GF-D8 (cell line): Measurements from ENCODE around the gene KLF7.

Source experiments
- DNase-seq: peaks from one replicate; lab custom pipeline; 2025; lab: John Stamatoyannopoulos, UW

Gene KLF7

DNA sequence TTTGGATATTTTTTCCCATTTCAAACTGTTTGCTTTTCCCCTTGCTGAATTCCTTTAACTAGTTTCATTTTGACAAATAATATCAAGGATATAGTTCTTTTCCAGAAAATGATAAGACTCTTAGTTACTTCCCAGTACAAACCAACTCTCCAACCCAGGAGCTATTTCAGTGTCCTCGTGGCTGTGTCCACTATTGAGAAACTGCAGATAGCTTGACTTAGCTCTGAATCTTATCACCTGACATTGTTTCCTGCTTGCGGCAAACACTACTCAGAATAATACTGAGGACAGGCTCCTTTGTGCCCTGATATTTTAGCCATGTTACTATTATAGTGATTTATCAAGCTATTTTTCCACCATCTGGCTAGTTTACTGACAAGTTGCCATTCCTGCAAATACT lies 74.6 kb downstream of the KLF7 start:
- DNase-seq, result no peak

- DNase-seq, result no peak
These were observed 75.4 kb downstream of the KLF7 start for GRCh38 chr2:207090389-207090788.

DNA sequence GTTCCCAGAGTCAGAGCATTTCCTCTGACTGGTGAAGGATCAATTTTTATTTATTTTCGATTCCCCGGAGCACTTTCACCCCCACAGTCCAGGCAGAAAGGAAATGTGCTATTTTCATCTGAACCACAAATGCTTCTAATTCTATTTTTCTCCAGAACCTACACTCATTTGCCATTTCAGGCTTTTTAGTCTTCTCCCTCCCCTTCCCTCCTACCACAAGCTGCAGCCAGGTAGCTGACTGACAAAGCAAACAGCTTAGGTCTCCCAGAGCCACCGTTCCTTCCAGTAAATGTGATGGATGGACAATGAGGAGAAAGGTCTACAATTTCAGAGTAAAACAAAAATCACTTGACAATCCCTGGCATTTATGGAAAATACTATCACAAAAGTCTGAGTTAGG lies 76.9 kb downstream of the KLF7 start:
- DNase-seq, result no peak

DNA sequence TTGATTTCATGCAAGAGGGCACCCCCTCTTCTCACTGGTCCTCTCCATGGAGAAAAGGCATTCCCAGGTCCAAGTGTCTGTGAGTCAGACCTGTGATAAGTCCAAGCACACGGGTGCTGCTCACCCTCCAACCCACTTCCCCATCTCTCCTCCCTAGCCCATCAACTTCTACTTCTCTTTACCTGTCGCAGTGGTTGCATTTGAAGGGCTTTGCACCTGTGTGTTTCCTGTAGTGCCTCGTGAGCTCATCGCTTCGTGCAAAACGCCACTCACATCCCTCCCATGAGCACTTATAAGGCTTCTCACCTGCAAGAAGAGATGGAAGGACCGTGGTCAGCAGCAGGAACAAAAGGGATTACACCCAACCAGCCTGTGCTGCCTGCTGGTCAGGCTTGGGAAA lies 77.5 kb downstream of the KLF7 start:
- no peak for DNase-seq

- no peak for DNase-seq
These were observed 78.5 kb downstream of the KLF7 start for GRCh38 chr2:207087046-207087902.

DNA sequence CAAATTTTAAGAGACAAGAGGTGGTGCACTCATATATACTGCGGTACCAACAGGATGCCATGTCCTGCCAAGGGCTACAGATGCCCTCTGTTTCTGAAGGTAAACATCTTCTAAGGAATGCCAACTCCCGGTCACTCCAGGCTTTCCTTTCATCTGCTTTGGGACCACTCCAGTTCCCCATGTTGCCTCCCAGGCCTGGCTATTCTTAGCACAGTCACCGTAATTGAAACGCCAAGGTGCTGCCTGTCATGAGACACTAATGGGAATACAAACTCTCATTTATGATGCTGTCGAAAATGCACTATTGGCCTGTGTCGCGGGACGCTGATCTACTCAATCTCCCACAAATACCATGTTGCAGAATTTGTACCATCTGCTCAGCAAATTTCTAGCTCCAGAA lies 79.6 kb downstream of the KLF7 start:
- no peak for DNase-seq

DNA sequence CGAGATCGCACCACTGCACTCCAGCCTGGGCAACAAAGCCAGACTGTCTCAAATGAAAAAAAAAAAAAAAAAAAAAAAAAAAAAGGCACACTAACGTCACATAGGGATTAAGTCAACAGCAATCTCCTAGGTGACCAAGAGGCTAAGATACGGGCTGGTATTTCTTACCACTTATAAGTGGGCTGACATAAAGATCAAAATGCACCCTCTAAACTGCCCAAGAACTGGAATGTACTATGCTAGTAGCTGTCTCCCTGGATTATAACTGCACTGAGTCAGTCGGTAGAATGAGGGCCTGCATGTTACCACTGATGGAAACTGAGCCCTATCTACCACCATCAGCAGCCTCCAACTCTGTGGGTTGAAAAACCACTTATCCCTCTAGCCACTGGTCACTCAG lies 80.6 kb downstream of the KLF7 start:
- DNase-seq, result no peak

GRCh38 chr2:207083361-207084110 lies 82.2 kb downstream of the KLF7 start:
- no peak for DNase-seq

DNA sequence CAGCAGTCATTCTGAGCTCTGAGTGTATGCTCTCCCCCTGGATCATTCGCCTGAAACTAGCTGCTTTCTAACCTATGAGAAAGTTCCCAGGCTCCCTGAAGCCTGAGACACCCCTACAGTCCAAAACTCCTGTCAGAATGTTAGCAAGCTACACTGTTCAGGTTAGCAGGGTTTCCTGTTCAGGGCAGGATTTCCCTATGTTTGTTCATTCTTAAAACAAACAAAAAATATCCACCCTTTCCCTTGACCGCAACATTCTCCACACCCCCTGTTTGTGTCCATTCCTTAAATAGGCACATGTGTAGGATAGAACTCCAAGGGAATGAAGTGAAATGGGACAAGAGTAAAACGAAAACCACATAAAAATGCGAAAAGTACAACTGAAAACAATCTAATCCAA lies 83.1 kb downstream of the KLF7 start:
- no peak for DNase-seq

DNA sequence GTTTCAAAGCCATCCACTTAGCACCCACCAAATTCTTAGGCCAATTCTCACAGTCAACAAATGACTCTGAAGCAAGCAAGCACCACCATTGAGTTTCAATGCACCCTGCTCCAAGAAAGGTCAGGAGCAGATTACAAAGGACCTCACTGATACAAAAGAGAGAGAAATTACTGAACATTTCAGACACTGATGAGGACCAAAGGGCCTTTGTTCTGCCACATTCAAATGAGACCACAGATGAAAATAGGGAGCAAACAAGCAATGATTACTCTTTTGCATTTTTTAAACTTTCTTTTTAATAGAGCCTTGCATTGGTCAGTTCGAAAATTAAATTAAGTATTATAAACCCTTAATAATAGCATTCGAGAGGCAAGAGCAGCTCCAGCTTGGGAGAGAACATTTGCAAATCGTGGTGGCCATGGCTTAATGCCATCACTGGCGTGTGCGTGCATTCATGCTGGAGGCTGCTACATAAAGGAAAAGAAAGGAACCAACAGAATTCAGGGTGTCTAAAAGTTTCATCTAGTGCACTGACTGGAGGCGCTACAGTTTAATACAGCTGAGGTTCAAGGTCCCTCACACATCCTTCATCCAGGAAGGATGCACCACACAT lies 87.5 kb downstream of the KLF7 start:
- DNase-seq, result no peak

DNA sequence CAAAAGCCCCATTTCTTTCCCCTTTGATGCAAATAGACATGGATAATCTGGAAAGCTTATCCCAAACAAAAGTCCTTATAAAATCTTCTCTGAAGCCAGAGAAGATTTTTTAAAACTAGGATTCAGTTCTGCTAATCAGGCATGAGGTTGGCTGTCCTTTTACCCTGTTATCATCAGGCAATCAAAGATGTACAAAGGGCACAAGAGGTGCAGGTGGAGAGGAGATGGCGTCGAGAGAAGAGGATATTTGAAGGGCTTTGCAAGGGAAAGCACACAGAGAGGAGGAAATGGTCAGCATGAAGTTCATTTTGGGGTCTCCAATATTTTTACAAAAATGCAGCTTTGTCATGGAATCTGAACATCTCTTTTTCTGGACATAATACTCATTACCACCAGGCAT lies 88.5 kb downstream of the KLF7 start:
- no peak for DNase-seq

DNA sequence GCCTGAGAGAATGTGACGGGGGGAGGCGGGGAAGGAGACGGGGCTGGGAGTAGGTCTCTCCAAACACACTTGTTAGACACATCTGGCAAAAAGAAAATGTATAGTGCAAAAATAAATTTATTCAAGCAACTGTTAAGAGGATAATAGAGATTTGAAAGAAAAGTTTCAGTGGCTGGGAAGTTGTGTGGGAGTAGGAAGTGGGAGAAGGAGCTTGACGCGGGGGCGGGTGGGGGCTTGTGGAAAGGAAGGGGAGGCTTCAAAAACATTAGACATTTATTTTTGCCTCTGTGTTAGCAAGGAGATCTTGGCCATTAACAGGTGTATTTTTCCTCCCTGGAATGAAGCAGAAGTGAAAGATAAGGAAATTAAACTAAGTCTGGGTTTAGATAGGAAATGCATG lies 90.3 kb downstream of the KLF7 start:
- DNase-seq, result no peak

GRCh38 chr2:207073801-207074678 lies 91.7 kb downstream of the KLF7 start:
- DNase-seq, result no peak

GRCh38 chr2:207073412-207073800 lies 92.3 kb downstream of the KLF7 start:
- no peak for DNase-seq

DNA sequence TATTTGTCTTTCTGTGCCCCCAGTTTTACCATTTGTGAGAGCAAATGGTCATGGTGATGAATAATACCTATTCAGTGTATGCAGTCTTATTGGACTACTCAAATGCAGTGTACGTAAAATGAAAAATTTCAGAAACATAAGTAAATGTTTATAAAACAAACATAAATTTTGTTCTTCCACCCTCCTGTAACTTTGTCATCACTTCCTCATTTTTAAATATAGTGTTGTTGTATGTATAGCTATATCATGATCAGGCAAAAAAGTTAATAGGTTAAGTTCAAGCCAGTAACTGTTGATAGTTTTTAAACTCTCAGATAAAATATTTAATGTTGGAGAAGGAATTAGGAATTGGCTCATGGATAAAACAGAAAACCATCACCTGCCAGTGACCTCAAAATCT lies 93.2 kb downstream of the KLF7 start:
- DNase-seq, result no peak

DNA sequence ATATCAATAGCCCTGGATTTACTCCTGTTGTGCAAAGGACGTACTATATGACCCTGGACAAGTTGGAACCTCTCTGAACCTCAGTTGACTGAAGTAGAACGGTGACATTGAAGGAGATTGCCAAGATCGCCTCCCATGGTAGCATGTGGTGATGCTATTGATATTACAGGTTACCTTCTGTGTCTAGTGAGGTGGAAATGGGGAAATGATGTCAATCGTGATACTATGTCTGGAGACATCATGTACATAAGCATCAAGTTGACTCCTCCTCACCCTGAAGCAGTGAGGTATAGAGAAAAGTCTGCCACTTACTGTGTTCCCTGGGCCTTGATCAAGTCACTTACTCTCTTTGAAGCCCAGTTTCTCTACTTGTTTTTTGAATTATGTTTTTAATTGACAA lies 93.9 kb downstream of the KLF7 start:
- no peak for DNase-seq

DNA sequence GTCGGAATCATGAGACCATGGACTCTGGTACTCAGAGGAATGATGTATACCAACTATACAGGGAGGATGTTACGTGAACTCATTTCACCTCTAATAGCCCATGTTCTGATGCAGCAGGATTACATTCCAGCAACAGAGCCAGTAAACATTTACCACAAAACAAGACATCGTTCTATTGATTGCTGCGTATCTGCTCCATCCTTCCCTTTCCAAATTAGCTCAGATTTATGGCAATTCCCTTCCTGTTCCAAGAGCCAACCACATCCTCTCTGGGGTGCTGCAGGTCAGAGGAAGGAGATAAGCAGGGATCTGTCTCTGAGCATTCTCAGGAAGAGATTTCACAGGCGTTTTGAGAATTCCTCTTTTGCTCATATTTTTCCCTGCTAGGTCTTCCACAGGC lies 98.3 kb downstream of the KLF7 start:
- DNase-seq, result no peak

GRCh38 chr2:207066791-207067460 lies 98.8 kb downstream of the KLF7 start:
- DNase-seq, result no peak

- no peak for DNase-seq
These were observed 99.6 kb downstream of the KLF7 start for GRCh38 chr2:207066166-207066565.

DNA sequence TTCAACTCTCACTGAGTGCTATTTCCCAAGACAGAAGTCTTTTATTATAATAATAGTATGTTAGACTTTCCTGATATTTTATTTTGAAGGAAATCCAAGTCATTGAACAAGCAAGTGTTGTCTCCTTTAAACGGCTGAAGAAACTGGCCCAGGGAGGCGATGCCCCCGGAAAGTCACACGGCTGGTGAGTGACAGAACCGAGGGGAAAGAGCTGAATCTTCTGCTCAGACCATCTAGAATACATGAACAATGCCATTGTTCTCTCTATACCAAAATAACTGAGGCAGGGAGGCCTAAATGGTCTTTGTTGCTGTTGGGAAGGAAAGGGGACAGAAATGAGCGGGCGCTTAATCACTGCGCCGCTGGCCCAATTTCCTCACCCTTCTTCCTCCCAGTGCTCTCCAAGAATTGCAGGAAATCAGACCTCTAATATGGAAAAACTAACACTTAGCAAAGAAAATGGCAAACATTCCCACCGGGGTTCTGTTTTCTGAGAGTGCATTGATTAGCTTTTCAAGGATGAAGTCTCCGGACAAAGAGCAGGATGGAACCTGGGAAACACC lies 101.5 kb downstream of the KLF7 start:
- no peak for DNase-seq

GRCh38 chr2:207061181-207061580 lies 104.6 kb downstream of the KLF7 start:
- DNase-seq, result no peak
